Stimulated activated naive CD4-positive, alpha-beta T cell (primary cell): ENCODE measurements around the gene BCAR3.
"Not testable (repeated sequence)": the region's sequence is repeated elsewhere in the genome, so short reads cannot be mapped to it uniquely, and the experiment has no call there.

Source experiments
- DNase-seq, 6 experiments: peaks; one replicate each; lab custom pipeline; 2025; lab: John Stamatoyannopoulos, UW

BCAR3 gene

GRCh38 chr1:93575621-93576284, 105.9 kb downstream of the BCAR3 start:
- no peak for DNase-seq

GRCh38 chr1:93574991-93575390, 106.6 kb downstream of the BCAR3 start:
- DNase-seq = no peak

GRCh38 chr1:93574511-93574910, 107.1 kb downstream of the BCAR3 start:
- DNase-seq = no peak

GRCh38 chr1:93573940-93574469, 107.6 kb downstream of the BCAR3 start:
- DNase-seq = no peak

GRCh38 chr1:93571623-93572310, 109.9 kb downstream of the BCAR3 start:
- no peak for DNase-seq

- no peak for DNase-seq
These were observed 112.1 kb downstream of the BCAR3 start for GRCh38 chr1:93569489-93569888.

GRCh38 chr1:93567255-93567918, 114.2 kb downstream of the BCAR3 start:
- no peak for DNase-seq

- no peak for DNase-seq
These were observed 115.4 kb downstream of the BCAR3 start for GRCh38 chr1:93566227-93566626.

GRCh38 chr1:93565496-93566206, 116.0 kb downstream of the BCAR3 start:
- no peak for DNase-seq

- DNase-seq = no peak
These were observed 121.9 kb downstream of the BCAR3 start for GRCh38 chr1:93559695-93560094.

- DNase-seq = no peak
These were observed 122.6 kb downstream of the BCAR3 start for GRCh38 chr1:93559045-93559444.

- DNase-seq = no peak
These were observed 125.3 kb downstream of the BCAR3 start for GRCh38 chr1:93556291-93556690.

GRCh38 chr1:93554883-93555872, 126.5 kb downstream of the BCAR3 start:
- DNase-seq = no peak

GRCh38 chr1:93553886-93554490, 127.6 kb downstream of the BCAR3 start:
- not testable (repeated sequence) for DNase-seq

GRCh38 chr1:93552741-93553455, 128.7 kb downstream of the BCAR3 start:
- DNase-seq = no peak

- no peak for DNase-seq
These were observed 131.8 kb downstream of the BCAR3 start for GRCh38 chr1:93549811-93550210.

- no peak for DNase-seq
These were observed 132.5 kb downstream of the BCAR3 start for GRCh38 chr1:93549131-93549530.

GRCh38 chr1:93546162-93546863, 135.3 kb downstream of the BCAR3 start:
- DNase-seq = no peak

- no peak for DNase-seq
These were observed 139.2 kb downstream of the BCAR3 start for GRCh38 chr1:93542398-93542797.
